ENCODE data around the gene PSMA6.
A peak's percentile ranks its signal among the peaks of the same experiment; 100 is the strongest.
"Not testable (repeated sequence)": the region's sequence is repeated elsewhere in the genome, so short reads cannot be mapped to it uniquely, and the experiment has no call there.

The PSMA6 gene

DNA sequence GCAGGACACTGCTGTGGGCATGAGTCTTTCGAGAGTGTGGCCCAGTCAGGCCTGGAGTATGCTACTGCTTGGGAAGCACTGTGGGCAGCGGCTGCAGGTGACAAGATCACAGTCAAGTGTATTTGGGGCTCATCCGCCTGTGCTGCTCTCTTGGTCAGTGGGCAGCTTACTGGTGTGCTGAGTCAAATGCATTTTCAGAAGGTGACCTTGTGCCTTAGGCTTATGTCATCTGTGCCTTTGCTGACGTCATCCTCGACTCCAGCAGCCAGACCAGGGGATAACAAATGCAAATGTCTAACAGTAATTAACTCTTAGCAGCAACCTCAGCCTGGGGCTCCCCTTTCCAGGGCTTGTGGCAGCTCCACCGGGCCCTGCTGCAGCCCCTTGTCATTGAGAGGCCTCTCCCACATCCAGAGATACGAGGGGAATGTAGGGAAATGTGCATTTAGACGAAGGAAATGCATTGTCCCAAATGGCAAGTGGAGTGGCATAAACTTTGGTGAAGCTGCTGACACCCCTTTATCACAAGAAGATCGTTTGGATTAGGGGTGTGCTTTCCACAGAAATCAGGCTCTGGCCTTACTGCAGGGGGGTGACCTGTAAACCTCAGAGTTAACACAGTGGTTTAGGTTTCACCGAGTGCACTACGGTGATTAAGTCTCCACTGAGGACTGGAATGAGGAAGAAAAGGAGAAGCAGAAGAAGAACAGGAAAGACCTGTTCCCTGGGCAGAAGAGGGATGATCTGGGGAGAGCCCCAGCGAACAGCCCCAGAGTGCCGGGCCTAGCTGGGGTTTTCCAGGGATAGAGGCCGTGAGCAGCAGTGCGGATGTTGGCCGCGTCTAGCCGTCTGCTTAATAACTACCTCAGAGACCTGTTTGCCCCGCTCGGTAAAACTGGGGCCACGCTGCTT lies 39.7 kb downstream of the PSMA6 start:
- no peak for DNase-seq

GRCh38 chr14:35332517-35333263 lies 40.5 kb downstream of the PSMA6 start:
- peak; percentile 67 to 77 for DNase-seq

DNA sequence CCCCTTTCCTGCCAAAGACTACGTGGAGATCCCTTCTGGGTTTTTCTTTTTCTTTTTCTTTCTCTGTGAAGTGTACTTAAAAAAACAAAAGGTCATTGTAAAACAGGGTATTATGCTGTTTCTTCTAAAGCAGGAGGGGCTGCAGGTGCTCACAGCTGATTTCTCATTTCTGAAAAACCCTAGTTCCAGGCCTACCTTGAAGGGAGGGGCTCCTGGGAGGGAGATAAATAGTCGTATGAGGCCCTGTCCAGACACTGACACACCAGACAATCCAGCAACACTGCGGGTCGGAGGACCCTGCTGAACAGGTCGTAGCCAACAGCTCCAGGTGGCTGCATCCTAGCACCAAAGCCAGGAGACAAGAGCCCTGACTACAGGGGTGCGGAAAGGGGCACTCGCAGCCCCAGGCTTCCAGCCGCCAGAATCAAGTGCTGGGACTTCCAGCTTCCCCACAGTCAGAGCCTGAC lies 41.1 kb downstream of the PSMA6 start:
- DNase-seq = peak; percentile 34 to 37

DNA sequence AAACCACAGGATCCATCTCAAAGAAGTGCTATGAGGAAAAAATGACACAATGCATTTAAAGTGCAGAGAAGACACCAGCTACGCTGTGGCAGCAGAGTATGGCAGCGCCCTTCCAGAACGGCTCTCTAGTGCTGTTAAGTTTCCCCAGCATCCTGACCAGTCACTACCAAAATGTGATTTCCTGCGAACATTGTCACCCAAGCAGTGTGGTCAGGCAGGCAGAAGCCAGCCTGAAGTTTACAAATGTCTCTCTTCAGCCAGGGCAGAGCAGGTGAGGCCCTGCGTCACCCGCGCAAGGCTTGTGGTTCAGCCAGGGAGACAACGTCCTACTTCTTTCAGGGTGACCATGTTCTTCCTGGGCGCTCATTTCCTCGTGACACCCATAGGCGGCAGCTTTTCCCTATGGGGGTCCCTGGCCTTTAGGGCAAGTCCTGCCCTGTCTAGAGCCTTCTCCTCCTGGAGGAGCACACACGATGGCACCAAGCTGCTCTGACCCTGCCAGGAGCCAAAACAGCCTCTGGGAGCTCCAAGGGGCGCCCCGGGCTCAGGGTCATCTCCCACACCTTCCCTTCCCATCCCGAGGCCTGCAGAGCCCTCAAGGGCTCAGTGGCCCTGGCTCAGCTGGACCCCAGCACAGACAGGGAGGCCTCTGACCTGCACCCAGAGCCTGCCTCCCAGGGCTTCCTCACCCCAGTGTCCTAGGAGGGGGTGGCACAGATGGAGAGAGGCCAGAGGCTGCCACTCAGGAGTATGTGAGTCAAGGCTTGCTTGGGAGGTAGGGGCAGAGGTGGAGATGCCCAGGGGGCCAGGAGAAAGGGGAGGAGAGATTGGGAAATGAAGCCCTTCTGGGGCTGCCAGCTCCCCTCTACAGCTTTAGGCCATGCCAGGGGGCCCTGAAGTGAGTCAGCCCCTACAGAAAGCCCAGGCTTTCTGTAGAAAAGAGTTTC lies 41.9 kb downstream of the PSMA6 start:
- DNase-seq = peak; percentile 46 to 60

GRCh38 chr14:35335388-35336092 lies 43.4 kb downstream of the PSMA6 start:
- no peak for DNase-seq

DNA sequence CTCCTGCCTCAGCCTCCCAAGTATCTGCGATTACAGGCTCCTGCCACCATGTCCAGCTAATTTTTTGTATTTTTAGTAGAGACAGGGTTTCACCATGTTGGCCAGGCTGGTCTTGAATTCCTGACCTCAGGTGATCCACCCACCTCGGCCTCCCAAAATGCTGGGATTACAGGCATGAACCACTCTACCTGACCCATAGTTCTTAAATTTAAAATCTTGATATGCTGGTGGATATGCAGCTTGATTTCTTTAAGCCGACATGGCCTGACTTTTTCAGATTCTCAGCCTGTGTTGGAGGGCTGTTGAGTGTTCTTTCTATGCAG lies 44.0 kb downstream of the PSMA6 start:
- DNase-seq = not testable (repeated sequence)

DNA sequence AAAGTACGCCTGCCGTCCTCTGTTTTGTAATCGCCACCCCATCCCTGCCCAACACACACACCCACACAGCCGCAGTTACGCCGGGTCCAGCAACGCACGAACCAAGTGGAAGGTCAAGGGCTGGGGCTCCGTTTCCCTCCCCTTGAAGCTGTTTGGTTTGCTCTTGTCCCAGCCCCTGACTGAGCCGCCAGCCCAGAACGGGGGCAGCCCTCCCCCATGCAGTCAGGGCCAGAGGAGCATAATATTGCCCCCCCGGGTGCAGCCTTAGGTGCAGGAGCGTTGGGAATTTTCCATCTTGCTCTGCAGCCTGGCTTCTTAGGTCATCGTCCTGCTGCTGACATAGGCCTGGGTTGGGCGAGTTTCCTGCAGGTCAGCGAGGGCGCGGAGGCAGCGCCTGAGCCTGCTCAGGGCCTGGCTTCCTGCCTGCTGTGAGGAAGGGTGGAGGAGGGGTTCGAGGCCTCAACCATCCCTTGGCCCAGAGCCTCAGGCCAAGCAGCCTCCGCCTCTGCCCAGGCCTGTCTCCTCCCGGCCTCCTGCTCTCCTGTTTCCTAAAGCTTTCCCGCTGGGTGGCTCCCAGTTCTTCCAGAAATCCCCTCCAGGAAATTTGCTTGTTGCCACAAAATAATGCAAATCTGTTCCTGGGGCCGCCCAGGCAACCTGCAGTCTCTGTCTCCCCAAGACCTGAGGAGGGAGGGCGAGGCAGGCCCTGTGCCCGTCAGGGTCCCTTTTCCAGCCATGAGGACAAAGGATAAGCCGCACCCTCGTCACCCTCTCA lies 44.5 kb downstream of the PSMA6 start:
- no peak for DNase-seq

- DNase-seq = no peak
These were observed 45.4 kb downstream of the PSMA6 start for GRCh38 chr14:35337269-35338255.

DNA sequence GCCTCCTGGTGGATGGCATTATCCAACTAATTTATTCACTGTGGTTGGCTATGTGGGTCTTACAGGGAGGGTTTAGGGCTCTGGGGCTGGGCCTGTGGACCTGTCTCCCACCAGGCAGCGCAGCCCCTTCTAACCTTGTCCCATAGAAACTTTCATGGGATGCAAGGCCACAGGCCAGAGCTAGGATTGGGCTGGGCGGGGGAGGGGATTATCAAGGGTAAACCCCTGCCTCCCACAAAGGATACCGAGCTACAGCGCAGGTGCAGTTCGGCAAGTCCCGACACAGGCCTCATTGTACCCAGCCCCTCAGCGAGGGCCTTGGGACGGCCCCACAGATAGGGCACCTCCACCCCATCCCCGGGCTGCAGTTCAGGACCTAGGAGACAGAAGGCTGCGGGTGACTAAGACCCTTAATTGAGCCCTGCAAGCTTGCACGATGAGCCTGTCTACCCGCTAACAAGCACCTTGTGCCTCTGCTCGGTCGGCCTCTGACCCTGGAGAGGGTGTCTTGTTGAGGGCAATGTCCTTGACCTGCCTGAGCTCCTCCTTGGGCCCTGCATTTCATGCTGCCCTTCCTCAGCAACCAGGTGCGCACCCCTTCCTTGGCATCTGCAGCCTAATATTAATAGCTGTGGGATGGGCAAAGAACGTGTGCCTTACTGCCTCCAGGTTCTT lies 46.7 kb downstream of the PSMA6 start:
- DNase-seq = no peak

DNA sequence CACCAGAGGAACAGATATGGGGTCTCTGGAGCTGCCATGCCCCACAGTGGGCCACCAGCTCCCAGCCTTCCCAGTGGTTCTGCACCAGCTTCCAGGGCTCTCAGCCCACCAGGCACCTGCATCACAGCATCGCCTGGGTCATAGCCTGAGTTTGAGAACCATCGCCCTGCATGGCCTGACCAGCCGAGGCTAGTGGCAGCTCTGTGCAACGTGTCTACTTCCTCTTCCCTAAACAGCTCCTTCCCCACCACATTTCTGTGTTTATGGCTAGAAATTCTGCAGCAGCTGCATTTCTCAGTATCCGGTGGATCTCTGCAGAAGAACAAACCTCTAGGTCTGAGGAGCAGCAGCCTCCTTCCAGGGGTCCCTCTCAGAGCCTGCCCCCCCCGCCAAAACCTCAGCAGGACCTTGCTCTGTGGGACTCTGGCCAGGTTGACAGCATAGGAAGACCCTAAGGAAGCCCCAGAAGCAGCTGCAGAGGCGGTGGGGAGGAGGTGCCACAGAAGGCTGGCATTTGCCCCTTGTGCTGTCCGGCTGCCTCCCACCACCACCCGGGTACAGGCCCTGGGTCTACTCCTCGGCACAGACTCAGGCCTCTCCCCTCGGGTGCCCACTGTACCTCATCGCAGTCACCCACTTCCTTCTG lies 47.7 kb downstream of the PSMA6 start:
- no peak for DNase-seq

DNA sequence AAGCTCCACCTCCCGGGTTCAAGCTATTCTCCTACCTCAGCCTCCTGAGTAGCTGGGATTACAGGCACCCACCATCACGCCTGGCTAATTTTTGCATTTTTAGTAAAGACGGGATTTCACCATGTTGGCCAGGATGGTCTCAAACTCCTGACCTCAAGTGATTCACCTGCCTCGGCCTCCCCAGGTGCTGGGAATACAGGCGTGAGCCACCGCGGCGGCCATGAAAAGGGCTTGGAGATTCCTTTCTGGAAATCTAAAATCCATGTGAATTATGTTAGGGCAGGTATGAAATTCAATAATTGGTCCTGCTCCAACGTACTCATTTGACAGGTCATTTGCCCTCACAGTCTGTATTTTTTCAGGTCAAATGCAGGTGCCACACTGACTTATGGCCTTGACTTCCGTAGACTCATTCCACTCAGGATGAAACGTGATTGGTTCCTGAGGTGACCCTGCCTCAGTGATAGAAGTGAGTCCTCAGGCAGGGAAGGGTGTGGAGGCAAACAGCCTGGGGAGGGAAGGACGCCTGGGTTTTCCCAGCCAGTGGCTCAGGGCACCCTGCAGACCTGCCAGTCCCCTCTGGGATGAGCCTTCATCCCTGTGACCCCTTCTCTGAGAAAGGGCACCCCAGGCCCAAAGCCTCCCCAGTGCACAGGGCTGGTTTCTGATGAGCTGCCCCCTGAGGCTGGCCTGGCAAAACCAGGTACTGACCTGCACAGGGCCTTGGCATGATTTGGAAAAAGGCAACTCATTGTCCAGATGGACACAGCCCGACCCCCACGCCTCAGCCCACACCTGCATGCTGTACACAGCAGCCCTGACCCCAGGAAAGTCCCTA lies 48.7 kb downstream of the PSMA6 start:
- DNase-seq = no peak

DNA sequence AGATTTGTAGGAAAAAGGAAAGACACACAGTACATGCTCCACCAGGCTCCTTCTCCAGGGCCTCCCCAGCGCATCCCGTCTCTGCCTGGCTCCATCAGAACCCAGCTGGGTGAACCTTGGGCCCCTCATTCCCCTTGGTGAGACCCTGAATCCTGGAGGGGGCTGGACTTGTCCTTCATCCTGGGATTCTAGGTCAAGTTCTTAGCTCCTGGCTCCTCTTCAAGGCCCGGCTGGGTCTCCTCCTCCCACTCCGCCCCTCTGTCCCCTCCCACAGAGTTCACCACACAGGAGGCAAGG lies 49.2 kb downstream of the PSMA6 start:
- DNase-seq = no peak

DNA sequence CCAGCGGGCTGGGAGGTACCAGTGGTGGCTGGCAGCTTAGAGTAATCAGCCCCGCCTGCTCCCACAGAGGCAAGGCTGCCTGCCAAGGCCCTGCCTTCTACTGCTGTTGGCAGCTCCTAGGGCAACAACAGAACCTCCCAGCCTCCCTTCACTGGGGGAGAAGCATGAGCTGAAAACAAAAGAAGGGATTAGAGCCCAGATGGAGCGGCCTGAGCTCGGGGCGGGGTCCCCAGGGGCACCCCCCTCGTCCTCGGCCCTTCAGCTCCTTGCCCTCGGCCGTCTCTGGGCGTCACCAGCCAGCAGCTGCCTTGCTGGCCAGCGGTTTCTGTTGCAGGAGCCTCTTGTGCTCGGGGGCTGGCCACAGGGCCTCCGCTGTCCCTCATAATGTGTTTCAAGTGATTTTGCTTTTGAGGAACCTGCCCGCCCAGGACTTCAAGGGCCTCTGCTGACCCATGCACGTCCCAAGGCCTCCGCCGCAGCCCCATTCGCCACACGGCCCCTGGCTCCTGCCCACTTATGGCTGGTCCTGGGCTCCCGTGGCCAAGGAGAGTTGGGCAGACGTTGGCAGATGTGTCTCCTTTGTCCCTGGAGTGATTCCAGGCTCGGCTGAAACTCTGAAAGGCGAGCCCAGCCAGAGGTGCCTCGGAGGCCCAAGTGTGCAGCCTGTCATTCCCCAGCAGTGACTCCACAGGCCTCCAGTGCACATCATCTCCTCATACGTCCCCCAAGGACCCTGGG lies 49.7 kb downstream of the PSMA6 start:
- DNase-seq = peak in 1 of 2 experiments; percentile 32

- no peak for DNase-seq
These were observed 50.4 kb downstream of the PSMA6 start for GRCh38 chr14:35342489-35343010.

GRCh38 chr14:35343702-35344101 lies 51.5 kb downstream of the PSMA6 start:
- DNase-seq = no peak

DNA sequence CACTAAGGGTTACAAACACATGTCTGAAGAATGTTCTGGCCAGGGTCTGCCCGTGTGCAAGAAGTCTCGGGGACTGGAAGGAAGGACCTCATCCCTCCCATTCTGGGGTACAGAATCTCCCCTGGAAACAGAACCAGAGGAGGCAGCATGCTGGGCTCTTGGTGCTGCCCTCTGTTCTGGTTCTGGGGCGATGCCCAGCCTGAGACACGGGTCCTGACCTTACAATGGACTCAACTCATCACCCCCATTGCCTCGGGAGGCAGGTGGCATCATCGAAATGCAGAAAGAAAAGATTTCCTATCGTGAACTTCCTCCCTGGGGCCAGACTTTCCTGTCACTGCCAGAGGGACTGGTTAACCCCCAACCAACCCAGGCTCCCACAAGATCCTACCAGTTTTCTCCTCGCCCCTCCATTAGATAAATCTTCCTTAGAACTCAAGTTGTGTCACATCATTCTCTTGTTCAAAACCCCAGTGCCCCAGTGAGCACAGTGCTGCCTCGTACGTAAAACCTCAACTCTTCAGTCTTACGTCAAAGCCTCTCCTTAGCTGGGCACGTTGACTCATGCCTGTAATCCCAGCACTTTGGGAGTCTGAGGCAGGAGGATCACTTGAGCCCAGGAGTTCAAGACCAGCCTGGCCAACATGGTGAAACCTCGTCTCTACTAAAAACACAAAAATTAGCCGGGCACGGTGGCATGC lies 52.1 kb downstream of the PSMA6 start:
- no peak for DNase-seq
